Measurements from ENCODE around the gene SUV39H2.
"Not testable (repeated sequence)": the region's sequence is repeated elsewhere in the genome, so short reads cannot be mapped to it uniquely, and the experiment has no call there.

The SUV39H2 gene

DNA sequence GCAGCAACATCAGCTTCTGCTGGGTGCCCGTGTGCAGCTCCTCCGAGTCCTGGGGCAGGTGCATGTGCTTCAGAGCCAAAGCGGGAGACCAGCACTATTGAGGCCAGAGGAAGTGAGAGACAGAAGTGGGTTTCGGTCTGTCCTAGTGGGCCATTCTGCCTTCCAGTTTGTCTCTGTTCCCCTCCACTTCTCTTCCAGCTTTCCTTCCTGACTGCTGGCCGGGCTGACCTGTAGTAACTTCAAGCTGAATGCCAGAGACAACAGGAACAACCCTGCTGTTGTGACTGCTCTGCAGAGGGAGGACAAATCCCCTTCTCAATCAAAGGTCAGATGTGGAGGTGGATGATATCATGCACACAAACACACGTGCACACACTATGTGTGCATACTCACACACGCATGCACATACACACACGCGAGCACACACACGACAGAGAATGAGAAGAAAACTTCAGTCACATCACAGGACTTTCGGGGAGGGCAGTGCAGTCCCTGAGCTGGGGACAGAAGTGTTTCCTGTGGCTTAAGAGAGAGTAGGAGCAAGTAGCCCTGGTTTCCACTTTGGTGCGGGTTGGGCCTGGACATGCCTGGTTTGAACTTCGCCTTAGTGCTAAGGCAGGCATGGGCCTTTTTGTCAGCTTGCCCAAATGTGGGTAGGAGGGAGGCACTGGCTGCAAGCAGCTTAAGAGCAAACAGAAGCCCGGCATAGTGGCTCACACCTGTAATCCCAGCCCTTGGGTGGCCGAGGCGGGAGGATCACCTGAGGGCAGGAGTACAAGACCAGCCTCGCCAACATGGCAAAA lies 63.7 kb downstream of the SUV39H2 start:
- not testable (repeated sequence) for DNase-seq

- DNase-seq = not testable (repeated sequence)
Observed at GRCh38 chr10:14942950-14943338, 64.3 kb downstream of the SUV39H2 start.

- DNase-seq = no peak
Observed at GRCh38 chr10:14945108-14945507, 66.4 kb downstream of the SUV39H2 start.

GRCh38 chr10:14947268-14947667 lies 68.6 kb downstream of the SUV39H2 start:
- no peak for DNase-seq

DNA sequence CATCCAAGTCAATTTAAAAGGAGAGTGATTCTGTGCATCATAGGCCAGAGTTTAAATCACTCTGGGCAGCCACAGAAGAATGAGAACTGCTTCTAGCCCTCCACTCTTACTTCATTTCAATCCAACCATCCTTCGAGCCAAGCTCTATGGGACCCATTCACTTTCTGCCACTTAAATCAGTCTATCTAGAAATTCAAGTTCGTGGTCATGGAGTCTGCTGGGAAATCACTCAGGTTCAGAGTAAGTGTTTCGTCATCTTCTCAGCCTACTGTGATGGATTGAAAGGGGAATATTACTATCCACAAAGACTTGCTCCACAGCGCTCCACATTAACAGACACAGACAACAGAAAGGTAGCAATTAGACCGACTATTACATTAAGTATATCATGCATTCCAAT lies 70.6 kb downstream of the SUV39H2 start:
- DNase-seq = no peak

GRCh38 chr10:14952851-14953423 lies 74.3 kb downstream of the SUV39H2 start:
- DNase-seq = no peak

DNA sequence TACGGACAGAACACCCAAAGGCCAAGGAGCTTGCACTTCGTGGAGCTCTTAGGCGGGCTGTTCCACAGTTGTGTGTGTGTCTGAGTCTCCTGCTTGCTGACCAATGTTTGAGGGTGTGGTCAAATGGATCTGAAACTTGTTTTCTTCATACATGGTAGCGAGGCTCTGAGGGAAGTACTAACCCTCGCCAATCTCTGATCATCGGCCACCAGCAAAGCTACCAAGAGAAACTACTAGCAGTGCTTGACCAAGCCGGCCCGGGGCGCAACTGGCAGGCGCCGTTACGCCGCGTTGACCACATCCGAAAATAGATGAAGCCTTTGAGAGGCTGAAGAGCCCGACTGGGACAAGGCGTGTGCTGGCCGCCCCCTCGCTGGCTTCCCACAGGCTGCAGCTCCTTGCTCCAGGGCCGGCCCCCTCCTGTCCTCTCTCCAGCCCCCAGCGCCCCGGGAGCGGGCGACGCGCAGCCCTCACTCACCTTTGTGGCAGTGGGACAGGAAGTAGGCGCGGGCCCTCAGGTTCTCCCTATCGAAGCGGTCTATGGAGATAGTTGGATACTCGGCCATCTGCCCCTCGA lies 74.8 kb downstream of the SUV39H2 start:
- DNase-seq = peak; percentile 50
